Measurements from ENCODE around the gene PLAC1. TPM values are rescaled to one million over a fixed set of nuclear protein-coding genes. Genes with fewer than 3 reads are reported as not detected.

PLAC1 gene
- total RNA-seq, 1 experiment from 2014 or later, result 0.34 TPM

GRCh38 chrX:134673123-134673522 is 14.9 kb upstream of the PLAC1 start:
- no peaks in the 10 kb centered on the region for H3K36me3 ChIP-seq (ENCODE audit: control insufficient read depth in 1 of 2, insufficient read depth in 2 of 2, low read length in 2 of 2)
- intact Hi-C loops (cut with micrococcal nuclease), result no loop called here
- H3K4me2 ChIP-seq (ENCODE audit: low read length), result no peak overlapping the region
- ChIA-PET CTCF (no interaction called here), RAD21 (ENCODE audit: low non-redundant PET in 1 of 2, low total read pairs in 2 of 2, uncharacterized antibody in 2 of 2, unreplicated experiment in 2 of 2) (no interaction called here), POLR2A (no interaction called here)
- no peaks in the 10 kb centered on the region for H4K20me1 ChIP-seq (ENCODE audit: insufficient read depth)
- H3K9me2 ChIP-seq (ENCODE audit: insufficient read depth), result no peaks in the 10 kb centered on the region
- H3K79me2 ChIP-seq (ENCODE audit: insufficient read depth, low read length), result no peaks in the 10 kb centered on the region
- H2AFZ ChIP-seq (ENCODE audit: low read depth, low read length, poor library complexity, severe bottlenecking), result no peak overlapping the region
- H3K4me3 ChIP-seq (replicated peaks in 1 of 2; ENCODE audit: low read depth in 1 of 2, low read length in 2 of 2), result no peak overlapping the region
- H3K27me3 ChIP-seq (ENCODE audit: insufficient read depth, low read length), result no peaks in the 10 kb centered on the region
- peaks cover 3 to 20% of the 10 kb centered on the region in 2 experiments; a peak in 3 of 4 replicates for H3K4me1 ChIP-seq (ENCODE audit: control insufficient read depth in 1 of 2, insufficient read depth in 2 of 2, low read length in 2 of 2)
- TF ChIP-seq TCF7L2 (IDR thresholded peaks at IDR 0.05; ENCODE audit: borderline replicate concordance, extremely low read depth, insufficient read depth, insufficient read length), result no peak
- TF ChIP-seq EZH2 (IDR thresholded peaks at IDR 0.05), result no peak
- no peak for TF ChIP-seq SRF (IDR thresholded peaks at IDR 0.05; ENCODE audit: low read depth)
- TF ChIP-seq MAX (IDR thresholded peaks at IDR 0.05), result no peak
- TF ChIP-seq CEBPB (IDR thresholded peaks at IDR 0.05; ENCODE audit: low read depth), result no peak
- TF ChIP-seq FOSL1 (IDR thresholded peaks at IDR 0.05; ENCODE audit: low read depth), result no peak
- no peak for TF ChIP-seq ZFX (IDR thresholded peaks at IDR 0.05)
- TF ChIP-seq SIN3A (IDR thresholded peaks at IDR 0.05; ENCODE audit: low read depth), result no peak
- H3K9ac ChIP-seq (ENCODE audit: low read length), result no peak overlapping the region
- no TSS peak for BruUV-seq (replicated peaks)
- H3K9me3 ChIP-seq (ENCODE audit: control insufficient read depth in 1 of 2, insufficient read depth in 1 of 2, low read depth in 1 of 2, low read length in 2 of 2), result no peaks in the 10 kb centered on the region
- ATAC-seq (no peak), DNase-seq (ENCODE audit: low read depth, low spot score) (no peak)
- H3K27ac ChIP-seq (ENCODE audit: low read depth, low read length), result no peak overlapping the region

- no peaks in the 10 kb centered on the region for H4K20me1 ChIP-seq (ENCODE audit: insufficient read depth)
- no peak overlapping the region for H2AFZ ChIP-seq (ENCODE audit: low read depth, low read length, poor library complexity, severe bottlenecking)
- RAD21 ChIA-PET (ENCODE audit: low non-redundant PET in 1 of 2, low total read pairs in 2 of 2, uncharacterized antibody in 2 of 2, unreplicated experiment in 2 of 2), result no interaction called here
- POLR2A ChIA-PET, result no interaction called here
- H3K36me3 ChIP-seq (ENCODE audit: control insufficient read depth in 1 of 2, insufficient read depth in 2 of 2, low read length in 2 of 2), result no peaks in the 10 kb centered on the region
- H3K79me2 ChIP-seq (ENCODE audit: insufficient read depth, low read length), result no peaks in the 10 kb centered on the region
- no TSS peak for BruUV-seq (replicated peaks)
- no peak for DNase-seq (ENCODE audit: low read depth, low spot score)
- intact Hi-C loops (cut with micrococcal nuclease), result no loop called here
- no peaks in the 10 kb centered on the region for H3K9me2 ChIP-seq (ENCODE audit: insufficient read depth)
- no peak overlapping the region for H3K4me2 ChIP-seq (ENCODE audit: low read length)
- H3K27me3 ChIP-seq (ENCODE audit: insufficient read depth, low read length), result no peaks in the 10 kb centered on the region
- CTCF ChIA-PET, result no interaction called here
- peaks cover 3 to 20% of the 10 kb centered on the region in 2 experiments; a peak in 3 of 4 replicates for H3K4me1 ChIP-seq (ENCODE audit: control insufficient read depth in 1 of 2, insufficient read depth in 2 of 2, low read length in 2 of 2)
- ATAC-seq, result no peak
- no peaks in the 10 kb centered on the region for H3K9me3 ChIP-seq (ENCODE audit: control insufficient read depth in 1 of 2, insufficient read depth in 1 of 2, low read depth in 1 of 2, low read length in 2 of 2)
- no peak overlapping the region for H3K4me3 ChIP-seq (replicated peaks in 1 of 2; ENCODE audit: low read depth in 1 of 2, low read length in 2 of 2)
- H3K9ac ChIP-seq (ENCODE audit: low read length), result no peak overlapping the region
- H3K27ac ChIP-seq (ENCODE audit: low read depth, low read length), result no peak overlapping the region
- TF ChIP-seq POLR2AphosphoS5 (IDR thresholded peaks at IDR 0.05; ENCODE audit: low read depth, low read length) (no peak), EZH2phosphoT487 (IDR thresholded peaks at IDR 0.05; ENCODE audit: borderline replicate concordance) (no peak), RAD21 (IDR thresholded peaks at IDR 0.05; ENCODE audit: low read depth) (no peak), CTCF (IDR thresholded peaks at IDR 0.05 in 2 of 3, conservative IDR thresholded peaks at IDR 0.05 in 1 of 3; ENCODE audit: borderline replicate concordance in 1 of 3, insufficient read depth in 1 of 3, low read depth in 2 of 3, low read length in 2 of 3) (no peak), FOSL1 (IDR thresholded peaks at IDR 0.05; ENCODE audit: low read depth) (no peak), ZBTB33 (IDR thresholded peaks at IDR 0.05; ENCODE audit: extremely low read depth, insufficient replicate concordance, low read length) (no peak), SP1 (IDR thresholded peaks at IDR 0.05; ENCODE audit: low read depth) (no peak), POLR2A (IDR thresholded peaks at IDR 0.05; ENCODE audit: borderline replicate concordance, extremely low read depth, insufficient read depth, insufficient read length) (no peak), SIN3A (IDR thresholded peaks at IDR 0.05; ENCODE audit: low read depth) (no peak), EZH2 (IDR thresholded peaks at IDR 0.05) (no peak), ZFX (IDR thresholded peaks at IDR 0.05) (no peak), ELF1 (IDR thresholded peaks at IDR 0.05; ENCODE audit: borderline replicate concordance, low read depth) (no peak), SRF (IDR thresholded peaks at IDR 0.05; ENCODE audit: low read depth) (no peak), CEBPB (IDR thresholded peaks at IDR 0.05; ENCODE audit: low read depth) (no peak)
Observed at GRCh38 chrX:134672101-134672500, 13.8 kb upstream of the PLAC1 start.
